ENCODE results near the gene EPM2AIP1.
A peak's percentile ranks its signal among the peaks of the same experiment; 100 is the strongest.
"Not testable (repeated sequence)": the region's sequence is repeated elsewhere in the genome, so short reads cannot be mapped to it uniquely, and the experiment has no call there.

The EPM2AIP1 gene

DNA sequence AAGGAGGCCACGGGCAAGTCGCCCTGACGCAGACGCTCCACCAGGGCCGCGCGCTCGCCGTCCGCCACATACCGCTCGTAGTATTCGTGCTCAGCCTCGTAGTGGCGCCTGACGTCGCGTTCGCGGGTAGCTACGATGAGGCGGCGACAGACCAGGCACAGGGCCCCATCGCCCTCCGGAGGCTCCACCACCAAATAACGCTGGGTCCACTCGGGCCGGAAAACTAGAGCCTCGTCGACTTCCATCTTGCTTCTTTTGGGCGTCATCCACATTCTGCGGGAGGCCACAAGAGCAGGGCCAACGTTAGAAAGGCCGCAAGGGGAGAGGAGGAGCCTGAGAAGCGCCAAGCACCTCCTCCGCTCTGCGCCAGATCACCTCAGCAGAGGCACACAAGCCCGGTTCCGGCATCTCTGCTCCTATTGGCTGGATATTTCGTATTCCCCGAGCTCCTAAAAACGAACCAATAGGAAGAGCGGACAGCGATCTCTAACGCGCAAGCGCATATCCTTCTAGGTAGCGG is at the start of gene EPM2AIP1:
Gene EPM2AIP1 (minus strand): TSS at position 326 of the 520 bp plus-strand sequence. CDS start 54 bp downstream, at position 272.
- DNase-seq: no peak

DNA sequence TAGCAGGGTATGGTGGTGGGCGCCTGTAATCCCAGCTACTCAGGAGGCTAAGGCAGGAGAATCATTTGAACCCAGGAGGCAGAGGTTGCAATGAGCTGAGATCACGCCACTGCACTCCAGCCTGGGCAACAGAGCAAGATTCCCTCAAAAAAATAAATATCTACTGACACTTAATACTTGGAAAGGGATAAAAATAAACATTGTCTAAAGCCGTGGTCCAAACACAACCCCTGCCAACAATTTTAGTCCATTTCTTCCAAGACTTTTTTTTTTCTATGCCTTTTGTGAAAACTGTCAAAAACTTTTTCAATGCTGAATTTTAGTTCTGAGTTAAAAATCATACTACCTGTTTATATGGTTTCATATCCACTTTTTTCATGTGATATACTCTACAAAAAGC is 49.8 kb upstream of the EPM2AIP1 start:
- DNase-seq: not testable (repeated sequence)

- no peak for DNase-seq
These were observed 48.7 kb upstream of the EPM2AIP1 start for GRCh38 chr3:37041546-37042195.

DNA sequence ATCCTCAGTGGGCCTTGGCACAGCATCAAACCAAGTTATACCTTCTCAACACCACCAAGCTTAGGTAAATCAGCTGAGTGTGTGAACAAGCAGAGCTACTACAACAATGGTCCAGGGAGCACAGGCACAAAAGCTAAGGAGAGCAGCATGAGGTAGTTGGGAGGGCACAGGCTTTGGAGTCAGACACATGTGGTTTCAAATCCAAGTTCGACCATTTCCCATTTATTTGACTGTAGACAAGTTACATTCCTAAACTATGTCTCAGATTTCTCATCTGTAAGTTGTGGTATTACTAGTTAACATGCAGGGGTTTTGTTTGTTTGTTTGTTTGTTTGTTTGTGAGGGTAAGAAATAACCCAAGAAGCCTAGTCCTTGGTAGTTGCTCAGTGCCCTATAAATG is 47.3 kb upstream of the EPM2AIP1 start:
- DNase-seq: no peak

- no peak for DNase-seq
These were observed 46.4 kb upstream of the EPM2AIP1 start for GRCh38 chr3:37039161-37039846.

DNA sequence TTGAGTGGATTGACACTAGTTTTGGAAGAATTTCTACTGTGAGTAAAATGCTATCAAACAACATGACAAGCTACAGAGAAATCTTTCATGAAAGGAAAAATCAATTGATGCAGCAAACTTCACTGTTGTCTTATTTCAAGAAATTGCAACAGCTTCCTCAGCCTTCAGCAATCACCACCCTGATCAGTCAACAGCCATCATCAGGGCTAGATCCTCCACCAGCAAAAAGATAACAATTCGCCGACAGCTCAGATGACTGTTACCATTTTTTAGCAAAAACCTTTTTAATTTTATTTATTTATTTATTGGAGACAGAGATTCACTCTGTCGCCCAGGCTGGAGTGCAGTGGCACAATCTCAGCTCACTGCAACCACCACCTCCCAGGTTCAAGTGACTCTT is 44.4 kb upstream of the EPM2AIP1 start:
- no peak for DNase-seq

GRCh38 chr3:37032961-37033360 is 40.0 kb upstream of the EPM2AIP1 start:
- DNase-seq: no peak

DNA sequence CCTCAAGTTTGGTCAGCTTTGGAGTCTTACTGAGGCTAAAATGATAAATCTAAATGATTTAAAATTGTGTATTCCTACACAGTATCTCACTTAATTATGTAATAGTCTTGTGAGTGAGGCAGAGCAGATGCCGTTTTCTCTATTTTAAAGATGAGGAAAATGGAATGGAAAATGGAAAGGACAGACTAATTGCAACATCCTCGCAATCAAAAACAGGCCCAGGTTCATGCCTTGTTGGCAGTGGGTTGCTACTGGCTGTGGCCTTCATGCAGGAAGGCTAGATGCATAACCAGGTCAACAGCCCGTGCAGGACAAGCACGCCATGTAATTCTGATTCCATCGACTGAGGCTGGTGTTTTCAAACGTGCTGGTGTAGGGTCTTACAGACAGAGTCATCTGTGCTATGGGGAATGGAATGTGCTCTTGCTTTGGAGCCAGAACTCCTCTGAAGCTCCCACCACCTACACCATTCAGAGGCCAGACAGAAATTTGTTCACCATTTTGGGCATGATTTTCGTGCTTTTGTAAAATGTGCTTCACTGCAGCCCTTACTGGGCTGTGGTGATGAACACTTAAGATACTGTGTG is 38.3 kb upstream of the EPM2AIP1 start:
- no peak for DNase-seq

- DNase-seq: no peak
These were observed 37.7 kb upstream of the EPM2AIP1 start for GRCh38 chr3:37030588-37030987.

- DNase-seq: no peak
These were observed 36.7 kb upstream of the EPM2AIP1 start for GRCh38 chr3:37029516-37030163.

GRCh38 chr3:37029111-37029510 is 36.2 kb upstream of the EPM2AIP1 start:
- no peak for DNase-seq

DNA sequence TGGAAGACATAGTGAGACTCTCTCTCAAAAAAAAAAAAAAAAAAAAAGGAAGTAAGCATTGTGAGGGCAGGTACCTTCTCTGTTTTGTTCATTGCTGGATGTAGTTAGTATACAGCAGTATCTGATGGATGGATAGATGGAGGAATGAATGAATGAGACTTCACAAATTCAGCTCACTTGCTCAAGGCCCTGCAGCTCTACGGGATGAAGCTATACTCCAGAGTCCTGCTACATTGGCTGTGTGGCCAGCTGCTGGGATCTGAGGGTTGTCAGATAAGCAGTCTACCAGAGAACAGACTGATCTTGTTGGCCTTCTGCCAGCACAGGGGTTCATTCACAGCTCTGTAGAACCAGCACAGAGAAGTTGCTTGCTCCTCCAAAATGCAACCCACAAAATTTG is 35.4 kb upstream of the EPM2AIP1 start:
- DNase-seq: no peak

- no peak for DNase-seq
These were observed 33.9 kb upstream of the EPM2AIP1 start for GRCh38 chr3:37026851-37027250.

GRCh38 chr3:37025561-37026335 is 32.8 kb upstream of the EPM2AIP1 start:
- DNase-seq: no peak

DNA sequence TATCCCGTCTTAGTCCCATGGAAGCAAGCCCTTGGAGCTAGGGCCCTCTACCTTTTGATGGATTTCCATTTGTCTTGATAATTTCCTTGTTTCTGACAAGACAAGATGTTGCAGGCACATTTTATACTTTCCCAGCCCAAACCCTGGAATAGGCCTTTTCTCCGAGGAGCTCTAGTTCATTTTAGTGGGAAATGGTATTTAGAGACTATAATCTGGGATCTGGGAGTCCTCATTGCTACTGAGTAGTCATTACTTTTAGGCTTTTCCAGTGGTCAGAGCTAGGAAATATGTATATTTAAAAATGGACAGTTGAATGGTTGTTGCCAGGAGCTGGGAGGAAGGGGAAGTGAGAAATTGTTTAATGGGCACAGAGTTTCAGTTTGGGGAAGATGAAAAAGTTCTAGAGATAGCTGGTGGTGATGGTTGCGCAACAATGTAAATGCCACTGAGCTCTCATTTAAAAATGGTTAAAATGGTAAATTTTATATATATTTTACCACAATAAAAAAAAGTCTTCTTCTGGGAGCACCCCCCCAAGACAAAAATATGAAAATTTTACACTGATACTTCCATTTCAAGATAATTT is 32.0 kb upstream of the EPM2AIP1 start:
- DNase-seq: no peak

DNA sequence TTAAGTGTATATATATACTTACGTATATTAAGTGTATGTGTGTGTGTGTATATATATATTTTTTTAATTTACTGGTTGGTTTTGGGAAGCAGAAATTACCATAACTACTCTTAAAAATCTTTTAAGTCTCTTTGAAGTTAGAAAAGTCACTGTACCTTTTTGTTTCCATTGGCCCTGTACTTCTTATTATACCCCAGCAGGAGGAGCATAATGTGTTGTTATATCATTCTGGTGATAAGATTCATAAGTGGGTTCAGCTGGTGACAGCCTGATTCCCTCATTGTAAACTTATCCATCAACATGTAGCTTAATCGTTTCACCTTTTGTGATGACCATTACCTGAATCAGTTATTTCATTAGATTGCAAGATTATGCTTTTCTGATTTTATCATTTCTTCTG is 31.2 kb upstream of the EPM2AIP1 start:
- peak; percentile 21 for DNase-seq

- DNase-seq: no peak
These were observed 24.8 kb upstream of the EPM2AIP1 start for GRCh38 chr3:37017683-37018082.

- DNase-seq: no peak
These were observed 24.0 kb upstream of the EPM2AIP1 start for GRCh38 chr3:37016903-37017302.

DNA sequence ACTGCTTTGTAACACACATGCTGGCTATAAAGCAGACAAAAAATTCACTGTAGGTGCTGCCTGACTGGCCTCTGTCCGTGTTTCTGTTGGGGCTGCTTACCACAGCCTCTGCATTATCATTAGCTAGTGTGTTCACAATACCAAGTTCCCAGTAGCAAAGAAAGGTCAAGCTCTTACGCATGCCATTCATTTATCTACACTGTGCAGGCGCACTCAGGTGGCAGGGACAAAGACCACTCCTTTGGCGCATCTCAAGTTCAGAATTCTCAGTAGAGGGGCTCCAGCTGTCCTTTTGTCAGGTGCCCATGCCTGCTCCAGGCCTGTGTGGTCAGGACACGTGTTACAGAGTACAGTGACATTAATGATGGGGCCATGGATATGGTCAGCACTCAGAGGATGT is 22.7 kb upstream of the EPM2AIP1 start:
- no peak for DNase-seq

DNA sequence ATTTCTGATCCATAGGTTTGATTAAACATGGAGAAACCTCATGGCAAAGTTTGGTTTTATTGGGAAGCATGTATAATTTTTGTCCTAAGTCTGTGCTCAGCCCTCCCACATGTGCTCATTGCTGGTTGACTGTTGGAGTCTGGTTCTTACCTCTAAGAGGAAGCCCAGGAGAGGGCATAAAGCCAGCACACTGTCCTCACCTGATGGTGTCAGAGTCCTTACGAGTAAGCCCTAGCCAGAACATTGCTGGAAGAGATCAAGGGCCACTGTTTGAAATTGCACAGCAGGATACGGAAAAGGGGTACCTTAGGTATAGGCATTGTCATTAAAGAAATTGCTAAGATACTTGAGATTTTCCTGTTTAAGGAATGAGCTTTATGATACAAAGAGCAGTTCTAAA is 21.7 kb upstream of the EPM2AIP1 start:
- no peak for DNase-seq

DNA sequence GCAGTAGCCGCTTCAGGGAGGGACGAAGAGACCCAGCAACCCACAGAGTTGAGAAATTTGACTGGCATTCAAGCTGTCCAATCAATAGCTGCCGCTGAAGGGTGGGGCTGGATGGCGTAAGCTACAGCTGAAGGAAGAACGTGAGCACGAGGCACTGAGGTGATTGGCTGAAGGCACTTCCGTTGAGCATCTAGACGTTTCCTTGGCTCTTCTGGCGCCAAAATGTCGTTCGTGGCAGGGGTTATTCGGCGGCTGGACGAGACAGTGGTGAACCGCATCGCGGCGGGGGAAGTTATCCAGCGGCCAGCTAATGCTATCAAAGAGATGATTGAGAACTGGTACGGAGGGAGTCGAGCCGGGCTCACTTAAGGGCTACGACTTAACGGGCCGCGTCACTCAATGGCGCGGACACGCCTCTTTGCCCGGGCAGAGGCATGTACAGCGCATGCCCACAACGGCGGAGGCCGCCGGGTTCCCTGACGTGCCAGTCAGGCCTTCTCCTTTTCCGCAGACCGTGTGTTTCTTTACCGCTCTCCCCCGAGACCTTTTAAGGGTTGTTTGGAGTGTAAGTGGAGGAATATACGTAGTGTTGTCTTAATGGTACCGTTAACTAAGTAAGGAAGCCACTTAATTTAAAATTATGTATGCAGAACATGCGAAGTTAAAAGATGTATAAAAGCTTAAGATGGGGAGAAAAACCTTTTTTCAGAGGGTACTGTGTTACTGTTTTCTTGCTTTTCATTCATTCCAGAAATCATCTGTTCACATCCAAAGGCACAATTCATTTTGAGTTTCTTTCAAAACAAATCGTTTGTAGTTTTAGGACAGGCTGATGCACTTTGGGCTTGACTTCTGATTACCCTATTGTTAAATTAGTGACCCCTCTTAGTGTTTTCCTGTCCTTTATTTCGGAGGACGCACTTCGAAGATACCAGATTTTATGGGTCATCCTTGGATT is 674 bp upstream of the EPM2AIP1 start, which contains the start of gene MLH1:
Gene MLH1 (plus strand): TSS at position 193 of the 958 bp plus-strand sequence. CDS start 30 bp downstream, at position 223.
- peak; percentile 100 for DNase-seq
